ENCODE data around the gene ANKS3. TPM values are rescaled to one million over a fixed set of nuclear protein-coding genes. Genes with fewer than 3 reads are reported as not detected.

ANKS3 gene
- total RNA-seq, 1 donor, result 39.4 TPM

DNA sequence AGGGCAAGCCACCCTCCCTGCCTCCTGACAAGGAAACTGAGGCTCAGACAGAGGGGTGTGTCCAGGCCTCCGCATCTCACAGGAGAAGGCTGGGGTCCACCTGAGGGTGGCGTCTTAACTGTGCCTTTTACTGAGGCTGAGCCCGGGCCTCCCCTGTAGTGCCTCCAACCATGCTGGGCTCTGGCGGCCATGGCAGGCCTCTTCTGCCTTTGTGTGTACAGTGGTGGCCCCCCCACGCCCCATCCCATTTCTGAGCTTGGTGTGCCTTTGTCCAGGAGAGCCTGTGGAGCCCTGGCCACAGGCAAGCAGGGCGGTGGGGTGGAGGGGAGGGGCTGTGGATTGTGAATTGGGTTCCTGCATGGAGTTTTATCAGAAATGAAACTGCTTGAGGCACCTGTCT, 78.3 kb downstream of the ANKS3 start:
- no peaks in the 10 kb centered on the region for H3K9me3 ChIP-seq (ENCODE audit: low read depth, low read length)
- H3K4me2 ChIP-seq (ENCODE audit: insufficient read depth, low read length), result no peak overlapping the region
- H3K36me3 ChIP-seq (ENCODE audit: insufficient read depth, low read length), result peaks cover 45% of the 10 kb centered on the region
- H3K27ac ChIP-seq (ENCODE audit: low read depth, low read length), result no peak overlapping the region
- DNase-seq (ENCODE audit: insufficient read length, low spot score, missing footprints), result no peak
- TF ChIP-seq, protein P1, sequence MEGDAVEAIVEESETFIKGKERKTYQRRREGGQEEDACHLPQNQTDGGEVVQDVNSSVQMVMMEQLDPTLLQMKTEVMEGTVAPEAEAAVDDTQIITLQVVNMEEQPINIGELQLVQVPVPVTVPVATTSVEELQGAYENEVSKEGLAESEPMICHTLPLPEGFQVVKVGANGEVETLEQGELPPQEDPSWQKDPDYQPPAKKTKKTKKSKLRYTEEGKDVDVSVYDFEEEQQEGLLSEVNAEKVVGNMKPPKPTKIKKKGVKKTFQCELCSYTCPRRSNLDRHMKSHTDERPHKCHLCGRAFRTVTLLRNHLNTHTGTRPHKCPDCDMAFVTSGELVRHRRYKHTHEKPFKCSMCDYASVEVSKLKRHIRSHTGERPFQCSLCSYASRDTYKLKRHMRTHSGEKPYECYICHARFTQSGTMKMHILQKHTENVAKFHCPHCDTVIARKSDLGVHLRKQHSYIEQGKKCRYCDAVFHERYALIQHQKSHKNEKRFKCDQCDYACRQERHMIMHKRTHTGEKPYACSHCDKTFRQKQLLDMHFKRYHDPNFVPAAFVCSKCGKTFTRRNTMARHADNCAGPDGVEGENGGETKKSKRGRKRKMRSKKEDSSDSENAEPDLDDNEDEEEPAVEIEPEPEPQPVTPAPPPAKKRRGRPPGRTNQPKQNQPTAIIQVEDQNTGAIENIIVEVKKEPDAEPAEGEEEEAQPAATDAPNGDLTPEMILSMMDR (IDR thresholded peaks at IDR 0.05; ENCODE audit: extremely low read depth, low read depth, low read length), result no peak
- no peaks in the 10 kb centered on the region for H3K27me3 ChIP-seq (ENCODE audit: insufficient read depth, low read length)
- peaks cover 21% of the 10 kb centered on the region for H4K20me1 ChIP-seq (ENCODE audit: insufficient read depth, low read length)
- no peak overlapping the region for H2AFZ ChIP-seq (ENCODE audit: low read length)
- peaks cover 9% of the 10 kb centered on the region for H3K4me1 ChIP-seq (ENCODE audit: insufficient read depth, low read length)
- peaks cover 31% of the 10 kb centered on the region for H3K79me2 ChIP-seq (ENCODE audit: insufficient read depth, low read length)
- H3K4me3 ChIP-seq (ENCODE audit: insufficient read depth, low read length), result no peak overlapping the region

DNA sequence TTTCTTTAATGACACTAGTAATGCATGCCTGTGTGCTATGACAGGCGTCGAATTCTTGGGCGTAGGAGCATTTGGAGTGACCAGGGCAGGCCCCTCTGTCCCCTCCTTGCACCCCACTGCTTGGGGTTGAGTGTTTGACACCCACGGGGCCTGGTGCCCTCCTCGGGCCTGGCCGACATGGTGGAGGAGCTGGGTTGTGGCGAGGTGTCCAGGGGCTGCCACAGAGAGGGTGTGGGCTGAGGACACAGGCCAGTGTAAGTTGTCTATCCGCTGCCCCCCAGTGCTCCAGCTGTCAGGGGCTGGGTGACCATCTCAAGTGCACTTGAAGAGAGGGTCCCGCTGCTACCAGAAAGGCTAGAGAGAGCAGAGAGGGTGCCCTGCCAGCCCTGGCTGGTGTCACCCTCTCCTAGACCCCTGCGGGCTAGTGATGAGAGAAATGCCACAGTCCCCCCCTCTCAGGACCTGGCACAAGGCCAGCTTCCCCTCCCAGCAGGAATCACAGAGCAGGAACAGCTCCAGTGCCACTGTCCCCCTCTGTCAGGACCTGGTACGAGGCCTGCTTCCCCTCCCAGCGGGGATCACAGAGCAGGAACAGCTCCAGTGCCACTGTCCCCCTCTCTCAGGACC, 79.0 kb downstream of the ANKS3 start:
- H3K9me3 ChIP-seq (ENCODE audit: low read depth, low read length), result no peaks in the 10 kb centered on the region
- H4K20me1 ChIP-seq (ENCODE audit: insufficient read depth, low read length), result peaks cover 25% of the 10 kb centered on the region
- no peak overlapping the region for H2AFZ ChIP-seq (ENCODE audit: low read length)
- H3K27ac ChIP-seq (ENCODE audit: low read depth, low read length), result no peak overlapping the region
- no peak overlapping the region for H3K4me2 ChIP-seq (ENCODE audit: insufficient read depth, low read length)
- peak; percentile 62 for DNase-seq (ENCODE audit: insufficient read length, low spot score, missing footprints)
- H3K36me3 ChIP-seq (ENCODE audit: insufficient read depth, low read length), result peaks cover 48% of the 10 kb centered on the region
- peaks cover 2% of the 10 kb centered on the region for H3K4me1 ChIP-seq (ENCODE audit: insufficient read depth, low read length)
- H3K4me3 ChIP-seq (ENCODE audit: insufficient read depth, low read length), result no peak overlapping the region
- H3K27me3 ChIP-seq (ENCODE audit: insufficient read depth, low read length), result no peaks in the 10 kb centered on the region
- peaks cover 31% of the 10 kb centered on the region for H3K79me2 ChIP-seq (ENCODE audit: insufficient read depth, low read length)
- TF ChIP-seq, protein P1 (IDR thresholded peaks at IDR 0.05; ENCODE audit: extremely low read depth, low read depth, low read length), result no peak

DNA sequence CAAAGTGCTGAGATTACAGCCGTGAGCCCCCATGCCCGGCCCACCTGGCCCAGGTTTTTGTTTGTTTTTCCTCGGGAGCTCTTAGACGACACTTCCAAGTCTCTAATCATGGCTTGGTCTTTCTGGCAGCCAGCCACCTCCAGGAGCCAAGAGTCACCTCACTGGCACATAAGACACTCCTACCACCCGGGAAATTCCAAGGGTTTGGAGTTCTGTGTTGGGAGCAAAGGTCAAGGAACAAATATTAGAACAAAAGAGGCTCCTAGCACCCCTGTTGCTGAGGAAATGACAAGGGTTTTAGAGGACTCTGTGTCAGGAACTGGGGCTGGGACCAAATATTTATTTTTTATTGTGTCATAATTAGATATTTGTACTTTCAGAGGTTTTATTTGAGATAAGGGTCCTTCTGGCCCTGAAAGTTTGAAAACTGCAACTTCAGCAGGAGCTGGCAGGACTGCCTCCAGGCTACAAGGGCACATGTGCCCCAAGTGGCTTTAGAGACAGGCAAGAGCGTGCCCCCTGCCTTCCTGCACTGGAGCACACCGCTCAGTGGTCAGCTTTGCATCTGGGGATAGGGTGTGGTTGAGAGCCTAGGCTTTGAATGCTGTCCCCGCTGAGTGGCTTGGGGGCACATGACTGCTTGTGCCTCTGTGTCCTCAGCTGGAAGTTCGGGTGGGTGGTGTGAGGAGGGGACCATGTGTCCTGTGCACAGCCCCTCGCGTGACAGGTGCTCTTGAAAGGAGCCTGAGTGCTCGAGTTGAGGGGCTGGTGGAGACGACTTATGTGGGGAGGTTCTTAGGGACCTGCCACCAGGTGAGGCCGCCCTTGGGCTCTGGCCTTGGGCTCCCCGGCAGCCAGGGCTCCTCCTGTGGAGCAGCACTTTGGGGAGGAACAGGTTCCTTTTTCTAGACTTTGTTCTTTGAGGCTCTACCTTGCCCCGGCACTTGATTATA, 79.8 kb downstream of the ANKS3 start:
- Histone ChIP-seq H3K36me3 (ENCODE audit: insufficient read depth, low read length) (peaks cover 50% of the 10 kb centered on the region), H3K27me3 (ENCODE audit: insufficient read depth, low read length) (no peaks in the 10 kb centered on the region), H3K9me3 (ENCODE audit: low read depth, low read length) (no peaks in the 10 kb centered on the region), H3K4me1 (ENCODE audit: insufficient read depth, low read length) (no peaks in the 10 kb centered on the region), H4K20me1 (ENCODE audit: insufficient read depth, low read length) (peaks cover 24% of the 10 kb centered on the region), H3K27ac (ENCODE audit: low read depth, low read length) (no peak overlapping the region), H3K4me2 (ENCODE audit: insufficient read depth, low read length) (no peak overlapping the region), H3K79me2 (ENCODE audit: insufficient read depth, low read length) (peaks cover 33% of the 10 kb centered on the region), H3K4me3 (ENCODE audit: insufficient read depth, low read length) (no peak overlapping the region), H2AFZ (ENCODE audit: low read length) (no peak overlapping the region)
- peak; percentile 69 for DNase-seq (ENCODE audit: insufficient read length, low spot score, missing footprints)
- TF ChIP-seq, protein P1 (IDR thresholded peaks at IDR 0.05; ENCODE audit: extremely low read depth, low read depth, low read length), result no peak

DNA sequence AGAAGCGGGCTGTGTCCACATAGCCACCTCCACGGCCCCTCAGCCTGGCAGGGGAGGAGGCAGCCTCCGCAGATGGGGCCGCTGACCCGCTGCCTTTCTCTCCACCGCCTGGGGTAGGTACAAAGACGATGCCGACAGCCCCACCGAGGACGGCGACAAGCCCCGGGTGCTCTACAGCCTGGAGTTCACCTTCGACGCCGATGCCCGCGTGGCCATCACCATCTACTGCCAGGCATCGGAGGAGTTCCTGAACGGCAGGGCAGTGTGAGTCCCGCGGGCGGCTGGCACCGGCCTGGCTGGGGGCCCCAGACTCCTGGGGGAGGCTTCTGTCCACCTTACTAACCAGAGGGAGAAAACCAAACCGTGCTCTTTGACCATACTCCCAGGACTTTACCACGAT, 81.5 kb downstream of the ANKS3 start:
- Histone ChIP-seq H3K27me3 (ENCODE audit: insufficient read depth, low read length) (no peaks in the 10 kb centered on the region), H3K9me3 (ENCODE audit: low read depth, low read length) (no peaks in the 10 kb centered on the region), H3K4me1 (ENCODE audit: insufficient read depth, low read length) (peaks cover 4% of the 10 kb centered on the region), H4K20me1 (ENCODE audit: insufficient read depth, low read length) (peaks cover 34% of the 10 kb centered on the region), H3K27ac (ENCODE audit: low read depth, low read length) (no peak overlapping the region), H2AFZ (ENCODE audit: low read length) (no peak overlapping the region), H3K4me2 (ENCODE audit: insufficient read depth, low read length) (no peak overlapping the region), H3K4me3 (ENCODE audit: insufficient read depth, low read length) (no peak overlapping the region), H3K36me3 (ENCODE audit: insufficient read depth, low read length) (peaks cover 46% of the 10 kb centered on the region), H3K79me2 (ENCODE audit: insufficient read depth, low read length) (peaks cover 44% of the 10 kb centered on the region)
- DNase-seq (ENCODE audit: insufficient read length, low spot score, missing footprints), result peak; percentile 62
- TF ChIP-seq, protein P1 (IDR thresholded peaks at IDR 0.05; ENCODE audit: extremely low read depth, low read depth, low read length), result no peak
